ENCODE results near the gene FILIP1L. TPM values are rescaled to one million over a fixed set of nuclear protein-coding genes. Genes with fewer than 3 reads are reported as not detected.

Gene FILIP1L
- total RNA-seq, 1 donor from 2014 or later = 19.1 TPM

DNA sequence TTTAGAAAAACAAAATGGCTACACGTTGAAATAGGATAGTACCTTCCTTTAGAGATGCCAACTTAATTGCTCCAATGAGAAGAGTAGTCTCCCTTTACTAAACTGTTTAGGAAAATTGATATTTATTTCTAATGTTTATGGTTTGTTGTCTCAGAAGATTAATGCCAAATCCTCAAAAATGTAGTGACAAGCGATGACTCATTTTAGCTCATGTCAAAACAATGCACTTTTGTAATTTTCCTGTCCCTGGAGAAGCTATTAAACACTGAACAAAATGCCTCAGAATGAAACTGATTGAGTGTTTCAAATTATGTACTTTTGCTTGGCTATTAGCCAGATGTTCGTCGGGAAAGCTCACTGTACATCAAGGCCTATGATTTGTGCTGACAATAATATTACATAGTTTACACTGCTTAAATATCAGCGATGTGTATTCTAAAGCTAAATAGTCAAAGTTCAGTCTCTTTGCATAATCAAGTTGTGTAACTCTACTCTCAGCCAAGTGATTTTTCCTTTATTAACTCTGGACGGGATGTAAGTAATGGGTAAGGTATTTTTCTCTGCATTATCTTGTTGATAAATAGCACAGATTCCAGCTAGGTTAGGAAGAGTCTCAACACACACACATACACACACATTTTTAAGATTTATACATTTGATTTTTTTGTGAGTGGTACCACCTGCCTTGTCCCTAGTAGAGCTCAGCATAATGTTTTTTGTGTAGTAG, 212.9 kb downstream of the FILIP1L start:
- H3K27me3 Mint-ChIP-seq (ENCODE audit: unreplicated experiment) = no peaks in the 10 kb centered on the region
- TF ChIP-seq, protein P1, sequence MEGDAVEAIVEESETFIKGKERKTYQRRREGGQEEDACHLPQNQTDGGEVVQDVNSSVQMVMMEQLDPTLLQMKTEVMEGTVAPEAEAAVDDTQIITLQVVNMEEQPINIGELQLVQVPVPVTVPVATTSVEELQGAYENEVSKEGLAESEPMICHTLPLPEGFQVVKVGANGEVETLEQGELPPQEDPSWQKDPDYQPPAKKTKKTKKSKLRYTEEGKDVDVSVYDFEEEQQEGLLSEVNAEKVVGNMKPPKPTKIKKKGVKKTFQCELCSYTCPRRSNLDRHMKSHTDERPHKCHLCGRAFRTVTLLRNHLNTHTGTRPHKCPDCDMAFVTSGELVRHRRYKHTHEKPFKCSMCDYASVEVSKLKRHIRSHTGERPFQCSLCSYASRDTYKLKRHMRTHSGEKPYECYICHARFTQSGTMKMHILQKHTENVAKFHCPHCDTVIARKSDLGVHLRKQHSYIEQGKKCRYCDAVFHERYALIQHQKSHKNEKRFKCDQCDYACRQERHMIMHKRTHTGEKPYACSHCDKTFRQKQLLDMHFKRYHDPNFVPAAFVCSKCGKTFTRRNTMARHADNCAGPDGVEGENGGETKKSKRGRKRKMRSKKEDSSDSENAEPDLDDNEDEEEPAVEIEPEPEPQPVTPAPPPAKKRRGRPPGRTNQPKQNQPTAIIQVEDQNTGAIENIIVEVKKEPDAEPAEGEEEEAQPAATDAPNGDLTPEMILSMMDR (IDR thresholded peaks at IDR 0.05; ENCODE audit: unreplicated experiment) = no peak
- H3K4me1 Mint-ChIP-seq (ENCODE audit: unreplicated experiment) = peaks cover 2% of the 10 kb centered on the region
- no peak overlapping the region for H3K4me3 Mint-ChIP-seq (ENCODE audit: unreplicated experiment)
- H3K36me3 Mint-ChIP-seq (ENCODE audit: low read depth, unreplicated experiment) = no peaks in the 10 kb centered on the region
- H3K9me3 Mint-ChIP-seq (ENCODE audit: unreplicated experiment) = no peaks in the 10 kb centered on the region
- no peak overlapping the region for H3K27ac Mint-ChIP-seq (ENCODE audit: unreplicated experiment)
- DNase-seq (ENCODE audit: low spot score) = no peak

DNA sequence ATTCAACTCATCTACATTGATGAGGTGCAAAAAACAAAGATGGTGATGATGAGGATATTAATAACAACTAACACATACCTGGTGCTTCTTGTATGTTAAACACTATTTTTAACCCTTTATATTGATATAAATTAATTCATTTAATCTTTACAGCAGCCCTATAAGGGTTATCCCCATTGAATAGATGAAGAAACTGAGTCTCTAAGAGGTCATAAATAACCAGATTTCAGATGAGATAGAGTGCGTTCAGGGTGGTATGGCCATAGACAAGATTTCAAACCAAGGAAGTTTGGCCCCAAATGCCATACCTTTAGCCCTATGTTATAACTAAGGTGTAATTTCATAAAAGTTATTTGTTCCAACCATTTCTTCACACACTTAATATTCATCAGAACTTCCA, 214.1 kb downstream of the FILIP1L start:
- TF ChIP-seq, protein P1 (IDR thresholded peaks at IDR 0.05; ENCODE audit: unreplicated experiment) = no peak
- no peak overlapping the region for H3K4me3 Mint-ChIP-seq (ENCODE audit: unreplicated experiment)
- no peaks in the 10 kb centered on the region for H3K27me3 Mint-ChIP-seq (ENCODE audit: unreplicated experiment)
- H3K4me1 Mint-ChIP-seq (ENCODE audit: unreplicated experiment) = peaks cover 12% of the 10 kb centered on the region
- no peak overlapping the region for H3K27ac Mint-ChIP-seq (ENCODE audit: unreplicated experiment)
- no peaks in the 10 kb centered on the region for H3K36me3 Mint-ChIP-seq (ENCODE audit: low read depth, unreplicated experiment)
- no peaks in the 10 kb centered on the region for H3K9me3 Mint-ChIP-seq (ENCODE audit: unreplicated experiment)
- no peak for DNase-seq (ENCODE audit: low spot score)

DNA sequence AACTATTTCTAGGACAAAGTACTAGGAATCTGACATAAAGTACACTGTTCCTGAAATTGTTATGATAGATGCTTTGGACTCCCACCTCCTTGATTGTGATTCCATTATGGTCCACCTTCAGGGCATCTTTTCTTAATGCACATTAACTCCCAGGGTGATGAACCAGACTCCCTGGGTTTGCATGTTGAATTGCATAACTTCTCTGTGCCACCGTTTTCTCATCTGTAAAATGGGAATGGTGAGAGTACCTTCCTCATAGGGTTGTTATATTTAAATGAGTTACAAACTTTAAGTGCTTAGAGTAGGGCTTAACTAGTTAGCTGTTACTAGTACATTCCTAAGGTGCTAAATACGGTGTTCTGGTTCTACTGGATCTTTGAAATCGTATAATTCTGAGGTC, 214.7 kb downstream of the FILIP1L start:
- peaks cover 12% of the 10 kb centered on the region for H3K4me1 Mint-ChIP-seq (ENCODE audit: unreplicated experiment)
- TF ChIP-seq, protein P1 (IDR thresholded peaks at IDR 0.05; ENCODE audit: unreplicated experiment) = no peak
- no peaks in the 10 kb centered on the region for H3K9me3 Mint-ChIP-seq (ENCODE audit: unreplicated experiment)
- no peaks in the 10 kb centered on the region for H3K27me3 Mint-ChIP-seq (ENCODE audit: unreplicated experiment)
- no peak overlapping the region for H3K4me3 Mint-ChIP-seq (ENCODE audit: unreplicated experiment)
- H3K27ac Mint-ChIP-seq (ENCODE audit: unreplicated experiment) = no peak overlapping the region
- no peaks in the 10 kb centered on the region for H3K36me3 Mint-ChIP-seq (ENCODE audit: low read depth, unreplicated experiment)
- DNase-seq (ENCODE audit: low spot score) = no peak

DNA sequence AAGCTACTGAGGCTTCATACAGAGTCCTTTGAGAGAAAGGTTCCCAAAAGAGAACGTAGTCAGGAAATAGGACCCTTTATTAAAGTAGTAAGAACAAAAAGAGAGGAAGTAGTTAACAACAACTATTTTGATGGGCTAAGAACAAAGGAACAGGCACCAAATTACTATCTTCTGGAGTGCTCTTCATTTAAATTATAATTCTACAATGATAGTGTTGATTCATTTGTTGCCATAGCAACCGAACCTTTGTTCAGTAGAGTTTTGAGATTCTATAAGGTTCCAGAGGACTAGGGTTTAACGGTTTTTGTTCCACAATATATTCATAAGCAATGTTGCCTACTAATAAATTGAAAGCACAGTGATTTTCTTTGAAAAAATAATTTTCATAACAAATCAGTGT, 217.8 kb downstream of the FILIP1L start:
- H3K4me1 Mint-ChIP-seq (ENCODE audit: unreplicated experiment) = peaks cover 12% of the 10 kb centered on the region
- DNase-seq (ENCODE audit: low spot score) = no peak
- TF ChIP-seq, protein P1 (IDR thresholded peaks at IDR 0.05; ENCODE audit: unreplicated experiment) = no peak
- no peaks in the 10 kb centered on the region for H3K27me3 Mint-ChIP-seq (ENCODE audit: unreplicated experiment)
- peak overlapping the region; percentile 90 for H3K27ac Mint-ChIP-seq (ENCODE audit: unreplicated experiment)
- no peaks in the 10 kb centered on the region for H3K9me3 Mint-ChIP-seq (ENCODE audit: unreplicated experiment)
- no peak overlapping the region for H3K4me3 Mint-ChIP-seq (ENCODE audit: unreplicated experiment)
- H3K36me3 Mint-ChIP-seq (ENCODE audit: low read depth, unreplicated experiment) = no peaks in the 10 kb centered on the region

DNA sequence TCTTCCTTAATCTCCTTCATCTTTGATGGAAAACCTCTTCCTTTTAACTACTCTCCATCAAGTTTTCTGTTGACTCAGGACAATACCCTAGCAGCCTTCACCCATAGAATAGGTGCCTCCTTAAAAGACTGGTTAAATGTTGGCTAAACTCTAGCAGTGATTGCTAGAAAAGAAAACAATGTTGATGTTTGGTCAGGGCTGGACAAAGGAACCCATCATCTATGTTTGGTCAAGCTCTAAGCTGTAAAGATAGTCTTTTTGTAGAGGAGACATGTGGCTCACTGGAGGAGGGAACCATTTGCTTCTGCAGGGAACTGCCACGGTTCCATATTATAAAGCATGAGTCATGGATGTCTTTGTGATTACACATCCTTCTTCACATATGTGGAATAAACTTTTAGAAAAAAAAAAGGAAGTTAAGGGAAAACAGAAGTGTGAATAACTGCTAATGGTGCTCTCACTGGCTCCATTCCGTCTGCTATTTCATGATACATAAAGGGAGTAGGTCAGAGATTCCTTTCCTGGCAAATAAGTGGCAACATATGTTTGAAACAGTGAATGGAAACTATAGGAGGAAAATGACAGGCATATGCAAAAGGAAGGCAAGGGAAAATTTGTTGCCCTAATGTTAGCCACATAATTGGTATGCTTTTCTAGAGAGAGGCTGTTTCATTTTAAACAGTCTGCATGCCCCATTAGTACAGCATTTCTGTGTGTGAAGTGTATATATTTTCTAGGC, 218.4 kb downstream of the FILIP1L start:
- TF ChIP-seq, protein P1 (IDR thresholded peaks at IDR 0.05; ENCODE audit: unreplicated experiment) = no peak
- Mint-ChIP-seq H3K27ac (ENCODE audit: unreplicated experiment) (peak overlapping the region; percentile 90), H3K9me3 (ENCODE audit: unreplicated experiment) (no peaks in the 10 kb centered on the region), H3K36me3 (ENCODE audit: low read depth, unreplicated experiment) (no peaks in the 10 kb centered on the region), H3K4me3 (ENCODE audit: unreplicated experiment) (no peak overlapping the region), H3K27me3 (ENCODE audit: unreplicated experiment) (no peaks in the 10 kb centered on the region), H3K4me1 (ENCODE audit: unreplicated experiment) (peaks cover 12% of the 10 kb centered on the region)
- DNase-seq (ENCODE audit: low spot score) = no peak

Measured in endothelial cell (in vitro differentiated cells).